Neural cell (in vitro differentiated cells): ENCODE measurements around the gene OR52K1.

Source experiments
- CTCF ChIP-seq: fragments of 450-650 bp; IDR thresholded peaks from 2 replicates; pipeline ENCODE4 v1.5.1; 2014; ENCODE audit warnings: antibody characterized with exemption, mild to moderate bottlenecking, moderate library complexity; ENCODE audit not compliant: poor library complexity, severe bottlenecking
- EP300 ChIP-seq: fragments of 450-650 bp; conservative IDR thresholded peaks from 2 replicates; pipeline ENCODE4 v1.6.1; 2014; ENCODE audit warnings: antibody characterized with exemption, mild to moderate bottlenecking, moderate library complexity; ENCODE audit not compliant: poor library complexity, severe bottlenecking
- EZH2 ChIP-seq: fragments of 200-600, 300-800 bp; shearing (Covaris generic), sonication (generic); IDR thresholded peaks from 2 replicates; pipeline ENCODE4 v1.6.1; 2014; ENCODE audit warnings: antibody characterized with exemption, low read length, borderline replicate concordance, mild to moderate bottlenecking; ENCODE audit not compliant: insufficient read depth, poor library complexity, severe bottlenecking
- POLR2AphosphoS5 ChIP-seq: IDR thresholded peaks from 2 replicates; pipeline ENCODE4 v1.6.1; 2012
- REST ChIP-seq: IDR thresholded peaks from 2 replicates; pipeline ENCODE4 v1.6.1; 2012; ENCODE audit warnings: borderline replicate concordance
- SMC3 ChIP-seq: fragments of 450-650 bp; conservative IDR thresholded peaks from 2 replicates; pipeline ENCODE4 v1.6.1; 2014; ENCODE audit warnings: antibody characterized with exemption, mild to moderate bottlenecking, moderate library complexity; ENCODE audit not compliant: poor library complexity
- TAF1 ChIP-seq: IDR thresholded peaks from 2 replicates; pipeline ENCODE4 v1.6.1; 2012; ENCODE audit warnings: low read depth

- TF ChIP-seq EP300: no peak
- TF ChIP-seq POLR2AphosphoS5: no peak
- no peak for TF ChIP-seq CTCF
- no peak for TF ChIP-seq EZH2
- no peak for TF ChIP-seq SMC3
- TF ChIP-seq REST: no peak
- no peak for TF ChIP-seq TAF1
These were observed 11.0 kb downstream of the OR52K1 start for GRCh38 chr11:4493480-4493818.
